NCI-H2227 (cell line): Measurements from ENCODE around the gene MTX2.

Experiments used
- DNase-seq: peaks from one replicate; lab custom pipeline; 2025; ENCODE audit not compliant: unreplicated experiment; lab: John Stamatoyannopoulos, UW

The MTX2 gene

DNA sequence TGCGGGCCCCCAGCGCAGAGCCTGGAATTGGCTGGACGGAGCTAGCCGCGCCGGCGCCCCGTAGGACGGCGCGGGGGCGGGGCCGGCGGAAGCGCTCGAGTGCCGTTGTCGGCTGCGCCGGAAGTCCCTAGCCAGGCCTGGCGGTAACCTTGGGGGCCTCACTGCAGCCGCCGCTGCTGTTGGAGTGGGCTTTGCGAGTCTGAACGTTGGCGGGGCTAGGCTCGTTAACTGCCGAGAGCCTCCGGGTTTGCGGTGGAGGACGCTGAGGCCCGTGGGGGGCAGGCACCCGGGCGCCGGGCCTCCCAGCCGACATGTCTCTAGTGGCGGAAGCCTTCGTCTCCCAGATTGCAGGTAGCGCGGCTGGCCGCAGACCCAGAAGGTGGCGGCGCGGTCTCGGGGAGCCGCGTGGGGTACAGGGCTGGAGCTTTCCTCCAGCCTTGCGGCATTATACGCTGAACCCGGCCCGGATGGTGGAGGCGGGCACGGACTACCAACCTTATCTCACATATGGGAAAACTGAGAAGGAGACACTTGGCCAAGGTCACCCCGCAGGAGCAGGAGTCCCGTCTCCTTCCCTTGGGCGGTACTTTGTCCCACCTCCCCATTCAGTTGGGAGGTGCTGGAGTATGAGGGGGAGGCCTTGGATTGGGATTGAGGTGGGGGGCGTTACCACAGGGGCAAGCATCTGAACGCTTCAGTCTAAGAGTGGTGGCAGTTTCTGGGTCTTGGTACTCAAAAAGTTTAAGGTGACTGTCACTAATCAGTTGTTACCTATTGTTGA is at the start of gene MTX2:
Gene MTX2, plus strand, starts transcription at position 124 of the 781 bp plus-strand sequence. Its CDS starts 188 bp downstream, at position 312.
- peak; percentile 94 for DNase-seq

DNA sequence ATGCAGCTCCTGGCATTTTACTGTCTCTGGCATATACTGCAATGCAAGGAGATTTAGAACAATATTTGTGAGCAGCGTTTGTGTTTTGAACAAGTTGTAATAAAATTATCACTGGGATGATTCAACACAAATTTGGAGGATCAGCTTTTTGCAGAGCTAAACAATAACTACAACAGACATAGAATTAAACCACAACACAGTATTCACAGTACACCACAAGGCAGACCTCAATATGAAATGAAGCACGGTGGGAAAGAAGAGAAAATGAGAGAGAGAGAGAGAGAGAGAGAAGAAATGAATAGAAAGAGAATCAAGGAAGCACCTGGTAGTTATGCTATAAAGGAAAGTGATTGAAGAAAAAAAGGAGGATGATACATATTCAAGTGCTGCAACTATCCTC is 41.4 kb upstream of the MTX2 start:
- no peak for DNase-seq

DNA sequence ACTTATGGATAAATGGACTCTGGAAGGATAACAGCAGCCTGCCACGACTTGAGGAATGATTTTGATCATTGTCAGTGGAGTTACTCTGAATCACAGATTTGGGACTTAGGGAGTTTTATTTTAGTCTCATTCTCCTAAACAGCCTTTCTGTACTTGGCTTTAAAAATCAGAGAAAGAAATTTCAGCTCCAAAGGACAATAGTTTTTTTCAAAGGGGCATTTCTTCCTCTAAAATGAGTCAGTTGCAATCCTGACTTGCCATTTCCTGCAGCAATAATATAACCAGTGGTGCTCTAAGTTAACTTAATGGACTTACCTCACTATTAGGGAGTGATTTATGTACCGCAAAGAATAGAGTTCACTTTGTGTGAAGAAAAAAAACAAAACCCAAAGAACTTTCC is 35.1 kb upstream of the MTX2 start:
- no peak for DNase-seq

DNA sequence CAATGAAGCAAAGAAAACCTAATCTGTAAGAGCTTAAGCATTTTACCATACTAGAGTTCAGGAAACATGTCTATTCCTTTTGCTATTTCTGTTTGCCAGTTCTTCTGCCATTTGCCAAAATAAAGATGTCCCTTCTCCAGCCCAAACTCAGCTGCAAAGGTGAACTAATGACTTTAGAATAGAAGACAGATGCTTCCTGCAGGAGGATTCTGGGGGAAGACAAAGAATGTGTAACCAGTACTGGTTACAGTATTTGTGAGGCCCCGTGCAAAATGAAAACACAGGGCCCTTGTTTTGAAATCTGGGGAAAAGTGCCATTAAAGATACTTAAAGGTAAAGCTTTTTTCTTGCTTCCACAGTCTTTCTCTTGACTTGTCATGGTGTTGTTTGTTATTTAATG is 34.3 kb upstream of the MTX2 start:
- no peak for DNase-seq

DNA sequence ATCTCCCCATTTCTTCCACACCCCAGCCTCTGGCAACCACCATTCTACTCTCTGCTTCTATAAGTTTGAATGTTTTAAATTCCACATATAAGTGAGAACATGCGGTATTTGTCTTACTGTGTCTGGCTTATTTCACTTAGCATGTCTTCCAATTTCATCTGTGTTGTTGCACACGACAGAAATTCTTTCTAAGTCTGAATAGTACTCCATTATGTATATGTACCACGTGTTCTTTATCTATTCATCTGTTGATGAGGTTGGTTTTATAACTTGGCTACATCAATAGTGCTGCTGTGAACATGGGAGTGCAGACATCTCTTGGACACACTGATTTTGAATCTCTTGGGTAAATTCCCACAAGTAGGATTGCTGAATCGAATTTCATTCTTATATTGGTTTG is 31.8 kb upstream of the MTX2 start:
- no peak for DNase-seq

DNA sequence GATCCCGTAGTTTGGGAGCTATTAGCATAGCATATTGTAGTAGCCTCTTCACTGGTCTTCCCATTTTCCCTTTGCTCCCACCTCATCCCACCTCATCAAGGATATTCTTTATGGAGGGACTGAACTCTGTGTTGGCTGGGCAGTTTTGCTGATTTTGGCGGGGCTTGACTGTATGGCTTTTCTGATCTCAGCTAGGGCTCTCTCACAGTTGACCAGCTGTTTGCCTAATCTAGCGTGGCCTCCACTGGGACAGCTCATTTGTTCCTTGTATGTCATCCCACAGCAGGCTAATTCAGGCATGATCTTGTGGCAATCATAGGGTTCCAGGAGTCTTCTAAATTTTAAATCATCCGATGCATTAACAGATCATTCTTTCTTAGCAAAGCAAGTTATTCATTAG is 30.2 kb upstream of the MTX2 start:
- no peak for DNase-seq

DNA sequence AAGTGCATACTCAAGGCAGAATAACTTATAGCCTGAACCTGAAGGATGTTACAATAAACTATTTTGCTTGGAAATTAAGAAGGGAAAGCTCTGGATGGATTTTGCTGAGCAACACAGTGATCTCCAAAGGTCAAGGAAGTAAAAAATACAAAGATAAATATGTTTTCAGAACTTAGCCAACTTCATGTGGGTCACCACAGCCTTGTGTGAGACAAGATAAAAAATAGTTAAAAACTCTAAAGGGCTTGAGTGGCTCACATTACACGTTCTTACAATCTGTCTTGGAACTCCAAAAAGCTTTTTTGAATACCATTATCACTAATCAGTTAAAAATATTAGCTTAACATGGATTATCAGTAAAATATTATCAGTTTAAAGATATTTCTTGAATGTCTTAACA is 28.9 kb upstream of the MTX2 start:
- no peak for DNase-seq

DNA sequence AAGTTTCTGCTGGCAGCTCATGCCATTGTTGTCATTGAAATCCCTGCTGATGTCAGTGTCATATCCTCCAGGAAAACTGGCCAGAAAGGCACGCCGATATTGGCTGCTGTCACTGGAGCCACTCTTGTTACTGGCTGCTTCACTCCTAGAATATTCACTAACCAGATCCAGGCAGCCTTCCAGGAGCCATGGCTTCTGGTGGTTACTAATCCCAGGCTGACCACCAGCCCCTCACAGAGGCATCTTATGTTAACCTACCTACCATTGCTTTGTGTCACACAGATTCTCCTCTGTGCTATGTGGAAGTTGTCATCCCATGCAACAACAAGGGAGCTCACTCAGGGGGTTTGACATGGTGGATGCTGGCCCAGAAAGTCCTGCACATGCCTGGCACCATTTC is 27.0 kb upstream of the MTX2 start:
- no peak for DNase-seq

DNA sequence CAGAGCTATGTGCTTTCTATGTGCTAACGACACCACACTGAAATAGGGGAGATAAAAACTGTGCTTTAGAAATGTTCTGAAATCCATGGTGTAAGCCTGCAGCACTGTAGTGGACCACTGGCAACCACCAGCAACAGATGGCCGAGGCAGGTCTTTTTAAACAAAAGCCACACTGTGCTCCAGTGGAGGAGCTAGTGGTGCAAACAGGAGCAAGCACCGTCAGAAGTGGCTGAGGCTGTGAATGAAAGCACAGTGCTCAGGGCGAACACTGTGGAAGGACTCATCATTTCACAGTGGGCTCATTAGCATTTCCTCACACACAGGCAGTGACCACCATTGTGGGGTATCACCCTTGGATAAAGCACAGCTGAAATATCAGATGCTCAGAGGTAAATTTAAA is 22.9 kb upstream of the MTX2 start:
- no peak for DNase-seq

DNA sequence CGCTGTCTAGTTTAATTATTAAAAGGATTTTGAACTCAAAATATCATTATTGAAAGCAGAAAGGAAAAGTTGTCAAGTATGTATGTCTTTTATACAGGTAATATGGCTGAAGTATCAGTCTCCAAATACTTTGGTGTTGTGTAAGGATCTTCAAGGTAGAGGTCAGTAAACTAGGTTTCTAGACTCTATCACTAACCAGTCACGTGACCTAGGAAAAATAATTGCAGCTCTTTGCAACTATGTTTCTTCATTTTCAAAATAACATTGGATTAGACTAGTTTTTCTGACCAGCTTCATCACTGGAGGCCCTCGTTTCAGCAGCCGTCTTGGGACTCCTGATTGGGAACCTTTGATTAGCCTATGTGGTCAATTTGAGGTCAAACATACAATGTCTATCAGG is 21.4 kb upstream of the MTX2 start:
- DNase-seq: no peak

DNA sequence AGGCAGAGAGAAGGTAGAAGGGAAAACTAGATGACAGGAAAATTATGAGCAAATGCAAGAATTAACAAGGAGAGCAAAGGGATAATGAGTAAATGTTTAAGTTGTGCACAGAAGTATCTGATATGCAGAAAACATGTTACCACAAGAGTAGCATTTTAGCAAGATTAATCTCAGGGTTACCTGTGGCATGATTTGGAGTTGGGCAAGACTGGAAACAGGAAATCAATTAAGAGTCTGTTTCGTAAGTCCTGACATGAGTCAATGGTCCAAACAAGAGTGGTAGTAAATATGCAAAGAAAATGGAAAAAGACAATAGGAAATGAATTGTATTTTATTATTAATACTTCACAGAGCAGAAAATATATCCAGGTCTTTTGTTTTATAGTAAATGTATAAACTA is 17.3 kb upstream of the MTX2 start:
- no peak for DNase-seq

DNA sequence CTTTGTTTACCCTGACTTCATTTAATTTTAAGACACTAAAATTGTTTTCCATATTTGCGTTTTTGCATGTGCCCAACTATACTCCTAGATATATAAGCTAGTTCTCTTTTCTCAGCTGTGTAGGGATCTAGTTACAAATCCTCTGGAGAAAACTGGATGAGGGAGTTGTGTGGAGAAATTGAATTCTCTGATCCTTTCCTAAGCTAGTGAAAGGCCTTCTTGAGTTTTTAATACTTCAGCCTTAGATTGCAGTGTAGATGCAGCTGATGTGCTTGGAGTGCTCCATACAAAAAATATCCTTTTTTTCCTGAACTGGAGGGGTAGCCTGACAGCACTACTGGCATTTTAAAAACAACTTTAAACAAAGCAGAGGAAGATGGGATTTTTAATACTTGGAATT is 8.6 kb upstream of the MTX2 start:
- no peak for DNase-seq

DNA sequence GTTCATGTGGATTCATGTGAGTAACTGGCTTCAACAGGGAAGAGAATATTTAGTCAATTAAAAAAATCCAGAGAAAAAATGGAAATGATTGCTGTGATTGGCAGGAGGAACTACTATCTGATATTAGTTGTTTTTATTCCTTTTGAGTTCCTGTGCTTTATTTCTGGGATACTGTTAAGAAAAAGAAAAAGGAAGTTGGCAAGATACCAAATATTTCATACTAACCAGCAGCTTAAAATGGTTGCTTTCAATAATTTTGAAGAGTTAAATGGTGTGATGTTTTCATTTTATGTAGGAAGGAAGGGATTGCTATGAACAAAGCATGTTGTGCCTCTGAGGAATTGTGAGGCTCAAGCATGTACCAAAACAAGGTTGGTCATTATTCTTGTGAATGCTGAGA is 8.1 kb upstream of the MTX2 start:
- DNase-seq: no peak

DNA sequence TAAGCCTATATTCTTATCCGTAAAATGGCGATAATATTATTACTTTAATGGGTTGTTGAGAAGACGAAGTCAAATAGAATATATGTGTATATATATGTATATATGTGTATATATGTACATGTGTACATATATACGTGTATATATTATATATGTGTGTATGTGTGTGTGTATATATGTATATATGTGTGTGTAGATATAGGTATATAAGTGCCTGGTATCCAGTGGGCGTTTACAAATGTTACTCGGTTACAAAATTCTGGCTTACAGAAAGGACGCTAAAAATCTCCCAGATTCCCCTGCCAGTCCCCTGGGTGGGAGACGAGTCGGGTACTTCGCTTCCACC is 295 bp upstream of the MTX2 start:
- DNase-seq: no peak

DNA sequence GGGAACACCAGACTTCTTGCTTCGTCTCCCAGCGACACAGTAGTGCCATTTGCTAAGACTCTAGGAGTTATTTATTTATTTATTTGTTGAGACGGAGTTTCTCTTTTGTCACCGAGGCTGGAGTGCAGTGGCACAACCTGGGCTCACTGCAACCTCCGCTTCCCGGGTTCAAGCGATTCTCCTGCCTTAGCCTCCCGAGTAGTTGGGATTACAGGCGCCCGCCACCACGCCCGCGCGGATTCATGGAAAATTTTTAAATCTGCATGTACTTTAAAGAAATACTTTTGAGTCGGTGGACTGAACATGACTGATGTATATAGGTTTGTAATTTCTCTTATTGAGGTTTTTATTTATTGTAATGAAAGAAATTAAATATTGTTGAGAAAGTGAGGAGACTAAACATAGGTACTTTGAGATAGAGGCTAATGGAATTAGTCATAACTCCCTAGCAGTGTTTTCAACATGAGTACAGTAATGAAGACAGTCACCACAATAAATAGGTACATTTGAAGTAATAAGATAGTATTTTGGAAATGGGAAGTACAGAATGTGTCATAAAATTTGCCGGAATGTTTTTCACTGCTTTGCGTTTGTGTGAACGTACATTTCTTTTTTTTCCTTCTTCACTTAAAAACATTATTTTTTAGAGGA is 983 bp downstream of the MTX2 start:
- DNase-seq: no peak

DNA sequence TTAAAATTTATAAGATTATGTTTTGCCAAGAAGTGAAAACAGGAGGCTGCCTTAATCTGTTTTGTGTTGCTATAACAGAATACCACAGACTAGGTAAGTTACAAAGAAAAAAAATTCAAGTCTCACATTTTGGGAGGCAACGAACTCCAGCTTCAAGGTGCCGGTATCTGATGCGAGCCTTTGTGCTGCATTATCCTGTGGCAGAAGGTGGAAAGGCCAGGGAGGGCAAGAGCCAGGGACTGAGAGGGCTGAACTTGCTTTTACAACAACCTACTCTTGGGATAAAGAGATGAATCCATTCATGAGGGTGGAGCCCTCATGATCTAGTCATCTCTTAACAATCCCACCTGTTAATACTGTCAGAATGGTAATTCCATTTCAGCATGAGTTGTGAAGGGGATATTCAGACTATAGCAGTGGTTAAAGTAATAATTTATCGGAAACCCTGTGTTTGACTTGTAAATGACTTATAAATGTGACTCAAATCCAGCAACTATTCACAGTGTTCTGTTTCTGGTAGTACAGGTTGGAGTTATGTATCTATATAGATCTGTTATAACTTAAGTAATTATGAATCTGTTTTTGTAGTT is 3.7 kb downstream of the MTX2 start:
- no peak for DNase-seq

DNA sequence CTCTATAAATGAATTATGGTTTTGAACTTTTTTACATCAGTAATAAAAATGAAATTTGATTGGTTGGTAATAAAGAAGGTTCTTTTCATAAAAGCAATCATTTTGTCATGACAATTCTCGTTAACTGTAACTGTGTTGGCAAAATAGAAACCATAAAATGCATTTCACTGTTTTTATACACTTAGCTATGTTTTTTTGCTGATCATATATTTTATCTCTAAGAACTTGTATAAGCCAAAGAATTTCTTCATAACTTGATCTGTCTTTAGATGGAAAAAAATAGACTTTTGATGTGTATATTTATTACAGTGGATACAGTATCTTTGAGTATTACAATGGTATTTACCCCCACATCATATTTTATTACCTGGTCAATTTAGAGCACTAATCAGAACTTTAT is 9.7 kb downstream of the MTX2 start:
- DNase-seq: no peak

DNA sequence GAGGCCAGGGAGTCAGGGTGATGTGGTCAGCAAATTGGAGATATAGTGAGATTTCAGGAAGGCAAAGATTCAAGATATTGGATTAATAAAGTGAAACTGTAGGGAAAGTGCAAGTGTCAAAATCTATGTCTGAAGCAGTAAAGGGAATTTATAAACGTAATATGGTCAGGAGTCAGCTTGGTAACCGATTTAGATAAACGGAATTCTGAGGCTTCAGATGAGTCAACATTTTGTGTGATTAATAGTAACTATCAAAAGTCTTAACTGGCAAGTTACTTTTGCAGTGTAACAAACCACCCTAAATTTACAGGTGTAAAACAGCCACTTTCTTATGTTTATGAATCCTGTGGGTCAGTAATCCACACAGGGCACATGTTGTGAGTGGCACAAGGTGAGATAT is 10.9 kb downstream of the MTX2 start:
- no peak for DNase-seq

DNA sequence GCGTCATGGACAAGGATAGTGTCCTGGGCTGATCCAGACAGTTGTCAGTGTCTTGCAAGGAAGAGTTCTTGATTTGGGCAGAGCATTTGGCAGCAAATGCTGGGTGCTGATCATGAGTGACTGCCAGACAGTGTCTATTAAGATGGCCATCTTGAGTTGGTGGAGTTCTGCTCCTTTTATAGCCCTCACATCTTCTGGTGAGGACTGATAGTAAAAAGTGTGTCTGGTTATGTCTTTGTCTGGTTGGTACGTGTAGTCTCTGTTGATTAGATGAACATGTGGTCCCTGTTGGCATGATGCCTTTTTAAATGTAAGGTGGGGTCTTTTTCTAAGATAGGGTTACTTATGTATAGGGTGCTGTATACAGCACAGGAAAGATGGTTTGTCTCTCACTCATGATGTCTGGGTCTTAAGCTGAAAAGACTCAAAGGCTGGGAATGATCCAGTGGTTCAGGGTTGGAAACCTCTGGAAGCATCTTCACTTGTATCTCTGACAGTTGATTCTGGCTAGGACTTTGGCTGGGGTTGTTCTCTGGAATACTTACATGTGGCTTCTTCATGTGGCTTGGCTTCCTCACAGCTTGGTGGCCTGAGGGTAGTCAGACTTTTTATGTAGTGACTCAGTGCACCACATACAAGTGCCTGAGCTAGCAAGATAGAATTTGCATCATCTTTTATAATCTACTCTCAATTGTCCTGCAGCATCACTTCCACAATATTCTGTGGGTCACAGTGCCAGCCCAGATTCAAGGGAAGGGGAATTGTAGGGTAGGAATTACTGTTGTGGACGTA is 11.8 kb downstream of the MTX2 start:
- no peak for DNase-seq

DNA sequence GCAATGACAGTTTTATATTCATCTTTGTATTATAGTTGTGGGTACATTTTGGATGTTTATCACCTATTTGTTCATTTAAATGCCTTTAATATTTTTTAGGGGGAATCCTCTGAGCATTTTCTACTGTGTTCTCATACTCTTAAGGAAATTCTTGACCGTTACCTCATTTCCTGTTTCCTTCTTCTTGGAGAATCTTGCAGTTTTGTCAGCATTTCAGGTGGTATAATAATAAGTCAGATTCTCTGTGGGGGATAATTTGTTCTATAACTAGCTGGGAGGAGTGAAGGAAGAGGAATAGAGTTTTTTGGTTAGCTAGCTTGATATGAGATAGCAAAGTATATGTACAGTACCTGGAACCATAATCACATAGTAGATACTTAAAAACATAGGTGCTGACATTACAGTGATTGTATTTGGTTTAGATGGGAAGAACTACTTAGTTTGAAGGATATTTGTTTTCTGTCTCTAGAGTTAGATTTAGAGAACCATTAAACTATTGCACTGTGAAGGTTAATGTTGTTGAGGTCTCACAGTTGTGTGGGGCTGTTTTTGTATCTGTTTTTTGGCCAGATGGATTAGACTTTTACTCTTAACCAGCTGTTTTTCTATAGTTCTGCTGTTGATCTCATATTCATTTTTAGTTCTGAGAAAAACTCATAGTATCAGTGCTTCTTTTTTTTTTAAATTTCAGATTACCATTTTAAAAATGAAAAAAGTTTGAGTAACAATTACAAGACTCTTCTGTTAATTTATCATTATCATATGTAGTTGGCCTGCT is 14.2 kb downstream of the MTX2 start:
- DNase-seq: no peak

DNA sequence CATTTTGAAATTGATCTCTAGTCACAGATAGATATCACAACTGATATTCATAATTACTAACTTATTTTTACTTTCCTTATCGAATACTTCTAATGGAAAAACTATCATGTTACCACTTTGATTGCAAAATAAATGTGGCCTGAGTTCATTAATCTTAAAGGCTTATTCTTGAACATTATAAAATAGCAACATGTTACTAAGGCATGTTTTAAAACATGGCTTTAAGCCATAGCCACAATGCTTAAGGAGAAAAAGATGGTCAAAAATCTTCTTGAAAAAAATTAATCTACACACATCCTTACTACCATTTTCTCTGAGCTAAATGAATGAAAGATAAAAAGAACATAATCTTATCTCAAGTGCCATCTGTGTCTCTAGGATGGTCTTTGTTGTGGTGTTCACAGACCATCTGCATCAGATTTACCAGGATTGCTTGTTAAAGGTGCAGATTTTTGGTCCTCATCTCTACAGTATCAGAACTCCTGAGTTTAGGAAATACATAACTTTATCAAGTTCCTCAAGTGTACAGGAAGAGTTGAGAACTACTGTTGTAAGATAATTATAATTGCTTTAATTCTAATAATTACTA is 15.3 kb downstream of the MTX2 start:
- no peak for DNase-seq
